Nephron (organoid): Measurements from ENCODE around the gene CSTF1.

Experiments
- H3K27ac Mint-ChIP-seq, 3 experiments: 2 replicates each; pipeline ENCODE4 v1.8.0; 2020; ENCODE audit warnings: mixed read lengths in 3 of 3, mild to moderate bottlenecking in 2 of 3, moderate library complexity in 1 of 3
- H3K27me3 Mint-ChIP-seq: 2 replicates; pipeline ENCODE4 v1.8.0; 2021; ENCODE audit warnings: low read depth, mild to moderate bottlenecking, moderate library complexity, mixed read lengths
- H3K36me3 Mint-ChIP-seq: 2 replicates; pipeline ENCODE4 v1.8.0; 2020; ENCODE audit warnings: low read depth, mixed read lengths
- H3K4me1 Mint-ChIP-seq: 2 replicates; pipeline ENCODE4 v1.8.0; 2020; ENCODE audit warnings: mixed read lengths
- H3K4me3 Mint-ChIP-seq, 3 experiments: 2 replicates each; pipeline ENCODE4 v1.8.0; 2020; ENCODE audit warnings: mild to moderate bottlenecking in 3 of 3, mixed read lengths in 3 of 3, moderate library complexity in 2 of 3
- H3K9me3 Mint-ChIP-seq: 2 replicates; pipeline ENCODE4 v1.8.0; 2020; ENCODE audit warnings: mixed read lengths
- TF ChIP-seq, protein P1 (sequence below), 3 experiments: fragments of 200-600 bp; sonication (generic); IDR thresholded peaks; one replicate each; pipeline ENCODE4 v1.5.0; 2021; ENCODE audit warnings: antibody characterized with exemption in 3 of 3; ENCODE audit not compliant: unreplicated experiment in 3 of 3

CSTF1 gene

DNA sequence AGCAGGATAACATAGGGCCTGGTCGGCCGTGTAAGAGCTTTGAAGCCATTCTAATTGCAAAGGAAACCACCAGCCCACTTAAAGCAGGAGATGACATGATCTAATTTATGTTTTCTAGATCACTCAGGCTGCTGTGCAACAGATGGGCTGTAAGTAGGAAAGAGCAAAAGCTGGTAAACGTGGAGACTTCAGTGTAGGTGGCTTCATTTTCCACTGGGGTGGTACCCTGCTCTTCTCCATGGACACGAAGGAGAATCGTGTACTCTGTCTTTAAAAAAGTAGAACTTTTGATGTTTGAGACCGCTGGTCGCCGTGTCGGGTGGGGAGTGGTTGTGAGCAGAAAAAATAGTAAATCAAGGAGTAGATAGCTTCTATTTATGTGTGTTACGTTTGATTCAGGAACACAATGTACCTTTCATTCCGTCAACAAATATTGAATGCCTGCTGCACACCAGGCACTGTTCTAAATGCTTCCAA is 26.0 kb downstream of the CSTF1 start:
- Mint-ChIP-seq H3K9me3 (no peaks in the 10 kb centered on the region), H3K4me3 (no peak overlapping the region), H3K27me3 (no peaks in the 10 kb centered on the region), H3K27ac (peak overlapping the region in 1 of 3 experiments; percentile 66), H3K36me3 (peaks cover 21% of the 10 kb centered on the region), H3K4me1 (peaks cover 26% of the 10 kb centered on the region)
- TF ChIP-seq, protein P1, sequence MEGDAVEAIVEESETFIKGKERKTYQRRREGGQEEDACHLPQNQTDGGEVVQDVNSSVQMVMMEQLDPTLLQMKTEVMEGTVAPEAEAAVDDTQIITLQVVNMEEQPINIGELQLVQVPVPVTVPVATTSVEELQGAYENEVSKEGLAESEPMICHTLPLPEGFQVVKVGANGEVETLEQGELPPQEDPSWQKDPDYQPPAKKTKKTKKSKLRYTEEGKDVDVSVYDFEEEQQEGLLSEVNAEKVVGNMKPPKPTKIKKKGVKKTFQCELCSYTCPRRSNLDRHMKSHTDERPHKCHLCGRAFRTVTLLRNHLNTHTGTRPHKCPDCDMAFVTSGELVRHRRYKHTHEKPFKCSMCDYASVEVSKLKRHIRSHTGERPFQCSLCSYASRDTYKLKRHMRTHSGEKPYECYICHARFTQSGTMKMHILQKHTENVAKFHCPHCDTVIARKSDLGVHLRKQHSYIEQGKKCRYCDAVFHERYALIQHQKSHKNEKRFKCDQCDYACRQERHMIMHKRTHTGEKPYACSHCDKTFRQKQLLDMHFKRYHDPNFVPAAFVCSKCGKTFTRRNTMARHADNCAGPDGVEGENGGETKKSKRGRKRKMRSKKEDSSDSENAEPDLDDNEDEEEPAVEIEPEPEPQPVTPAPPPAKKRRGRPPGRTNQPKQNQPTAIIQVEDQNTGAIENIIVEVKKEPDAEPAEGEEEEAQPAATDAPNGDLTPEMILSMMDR (IDR thresholded peaks at IDR 0.05; ENCODE audit: unreplicated experiment in 3 of 3) = no peak

DNA sequence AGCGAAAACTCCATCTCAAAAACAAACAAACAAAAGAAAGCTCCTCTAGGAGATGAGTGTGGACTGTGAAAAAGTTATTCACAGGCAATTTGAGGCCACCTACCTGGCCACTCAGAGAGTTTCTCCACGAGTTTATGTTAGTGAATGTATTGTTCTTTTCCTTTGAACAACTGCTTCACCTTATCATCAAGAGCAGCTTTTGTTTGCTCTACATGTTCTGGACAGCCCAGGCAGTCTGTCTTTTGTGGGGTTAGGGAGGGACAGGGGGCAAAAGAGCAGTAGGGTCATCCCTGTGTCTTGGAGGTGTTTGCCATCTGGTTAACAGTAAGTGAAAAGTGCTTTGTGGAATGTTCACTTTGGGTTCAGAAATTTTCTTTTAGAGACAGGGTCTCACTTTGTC is 27.6 kb downstream of the CSTF1 start:
- no peaks in the 10 kb centered on the region for H3K27me3 Mint-ChIP-seq
- H3K36me3 Mint-ChIP-seq = peaks cover 16% of the 10 kb centered on the region
- H3K27ac Mint-ChIP-seq = no peak overlapping the region
- TF ChIP-seq, protein P1 (IDR thresholded peaks at IDR 0.05; ENCODE audit: unreplicated experiment in 3 of 3) = no peak
- no peak overlapping the region for H3K4me3 Mint-ChIP-seq
- H3K4me1 Mint-ChIP-seq = peaks cover 26% of the 10 kb centered on the region
- no peaks in the 10 kb centered on the region for H3K9me3 Mint-ChIP-seq

DNA sequence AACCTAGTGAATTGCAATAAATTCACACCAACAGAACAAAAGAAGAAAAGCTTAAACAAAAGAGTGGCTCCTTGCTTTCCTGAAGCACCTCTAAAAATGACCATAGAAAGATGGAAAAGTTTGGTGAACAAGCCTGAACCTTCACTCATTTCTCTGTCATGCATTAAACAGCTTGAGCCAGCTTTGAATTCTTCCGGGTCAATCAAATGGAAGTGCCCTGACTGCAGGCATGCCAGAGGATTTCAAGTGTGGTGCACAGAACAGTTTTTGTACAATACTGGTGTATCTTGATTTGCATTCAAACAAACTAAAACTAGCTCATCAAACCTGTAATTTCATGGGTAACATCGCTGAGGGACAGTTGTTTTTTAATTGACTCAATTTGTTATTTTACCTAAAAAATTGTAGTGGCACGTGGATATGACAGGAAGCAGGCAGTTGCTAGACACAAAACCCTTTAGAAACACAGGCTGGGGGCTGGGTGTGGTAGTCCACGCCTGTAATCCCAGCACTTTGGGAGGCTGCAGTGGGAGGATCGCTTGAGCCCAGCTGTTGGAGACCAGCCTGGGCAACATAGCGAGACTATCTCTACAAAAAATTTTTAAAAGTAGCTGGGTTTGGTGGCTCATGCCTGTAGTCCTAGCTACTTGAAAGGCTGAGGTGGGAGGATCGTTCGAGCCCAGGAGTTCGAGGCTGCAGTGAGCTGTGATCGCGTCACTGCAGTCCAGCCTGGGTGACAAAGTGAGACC is 28.7 kb downstream of the CSTF1 start:
- Mint-ChIP-seq H3K27ac (peak overlapping the region; percentile 10 to 38 (median 23)), H3K9me3 (no peaks in the 10 kb centered on the region)

DNA sequence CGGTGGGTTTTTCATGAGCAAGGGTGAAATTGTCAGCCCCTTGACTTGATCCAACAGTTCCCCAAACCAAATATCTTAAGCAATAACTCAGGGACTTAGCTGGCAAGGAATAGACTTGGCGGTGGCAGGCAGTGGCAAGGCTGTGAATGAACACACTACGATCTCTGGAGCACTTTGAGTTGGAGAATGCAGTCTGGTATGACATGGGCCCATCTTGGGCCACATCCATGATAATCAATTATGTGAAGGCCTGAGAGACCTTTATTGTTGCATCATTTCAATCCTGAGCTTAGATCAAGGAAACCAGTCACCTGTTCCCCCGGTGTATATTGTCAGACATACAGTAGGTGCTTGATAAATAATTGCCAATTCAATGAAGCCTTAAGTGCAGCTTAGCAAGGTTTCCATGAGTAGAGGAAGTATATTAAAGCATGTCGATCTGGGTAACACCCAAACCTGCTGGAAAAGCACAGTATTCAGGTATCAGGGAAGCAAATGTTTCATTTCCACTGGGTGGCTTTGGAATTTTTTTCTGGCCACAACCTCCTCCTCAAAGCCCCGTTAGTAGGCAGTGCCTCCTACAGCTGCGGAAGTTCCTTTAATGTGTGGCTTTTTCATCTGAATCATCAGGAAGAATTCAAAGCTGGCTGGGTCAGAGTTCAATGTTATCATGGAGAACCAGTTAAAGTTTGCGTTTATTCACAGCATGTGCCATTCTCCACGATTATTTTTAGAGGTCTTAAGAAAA is 29.8 kb downstream of the CSTF1 start:
- peaks cover 14% of the 10 kb centered on the region for H3K36me3 Mint-ChIP-seq
- TF ChIP-seq, protein P1 (IDR thresholded peaks at IDR 0.05; ENCODE audit: unreplicated experiment in 3 of 3) = no peak

More for the DNA sequence above, 28.7 kb downstream of the CSTF1 start:
- H3K4me1 Mint-ChIP-seq = peaks cover 26% of the 10 kb centered on the region
- no peak overlapping the region for H3K4me3 Mint-ChIP-seq
- H3K27me3 Mint-ChIP-seq = no peaks in the 10 kb centered on the region
- H3K36me3 Mint-ChIP-seq = peaks cover 16% of the 10 kb centered on the region
- TF ChIP-seq, protein P1 (IDR thresholded peaks at IDR 0.05; ENCODE audit: unreplicated experiment in 3 of 3) = no peak

DNA sequence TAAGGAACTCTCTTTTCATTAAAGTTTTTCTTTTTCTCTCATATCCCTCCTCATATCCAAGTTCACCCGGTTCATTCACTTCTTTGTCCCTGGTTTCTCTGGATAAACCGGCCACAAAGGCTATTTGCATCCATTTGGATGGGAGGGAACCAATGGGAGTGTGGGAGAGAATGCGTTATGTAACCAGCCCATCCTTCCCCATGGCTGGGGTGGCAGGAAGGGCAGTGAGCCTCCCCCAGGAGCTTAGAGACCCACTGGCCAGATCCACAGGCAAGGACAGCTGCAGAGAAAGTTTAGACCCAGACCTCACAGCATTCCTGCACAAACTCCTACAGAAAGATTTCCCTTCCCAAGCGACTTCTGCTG is 30.4 kb downstream of the CSTF1 start:
- Mint-ChIP-seq H3K27me3 (no peaks in the 10 kb centered on the region), H3K27ac (peak overlapping the region; percentile 80 to 85 (median 82)), H3K4me1 (peaks cover 34% of the 10 kb centered on the region), H3K4me3 (peak overlapping the region; percentile 9 to 88 (median 76)), H3K9me3 (no peaks in the 10 kb centered on the region), H3K36me3 (peaks cover 10% of the 10 kb centered on the region)
- TF ChIP-seq, protein P1 (IDR thresholded peaks at IDR 0.05; ENCODE audit: unreplicated experiment in 3 of 3) = no peak

More for the DNA sequence above, 29.8 kb downstream of the CSTF1 start:
- no peaks in the 10 kb centered on the region for H3K9me3 Mint-ChIP-seq
- peak overlapping the region; percentile 9 to 88 (median 76) for H3K4me3 Mint-ChIP-seq
- peaks cover 28% of the 10 kb centered on the region for H3K4me1 Mint-ChIP-seq
- no peaks in the 10 kb centered on the region for H3K27me3 Mint-ChIP-seq
- peak overlapping the region; percentile 80 to 85 (median 82) for H3K27ac Mint-ChIP-seq
